CD8-positive, alpha-beta memory T cell (primary cell): ENCODE data around the gene MYO7B. TPM values are rescaled to one million over a fixed set of nuclear protein-coding genes. Genes with fewer than 3 reads are reported as not detected.

Source experiments
- CTCF ChIA-PET: fragments of 350-600 bp; sonication (Branson Sonifier 250); formaldehyde crosslinking; loops from one replicate; lab custom pipeline; 2021; ENCODE audit warnings: antibody characterized with exemption; lab: Charles Lee
- POLR2A ChIA-PET: fragments of 350-600 bp; sonication (Branson Sonifier 250); formaldehyde crosslinking; loops from one replicate; lab custom pipeline; 2021; ENCODE audit warnings: antibody characterized with exemption; lab: Charles Lee
- DNase-seq, 5 donors: peaks; one replicate each; pipeline versions ENCODE4 v3.0.0 to v3.0.0-alpha.2; 2020 to 2022; ENCODE audit warnings: mixed read lengths in 1 of 5
- H3K27ac ChIP-seq: one replicate; pipeline ENCODE4 v1.7.0; 2013; ENCODE audit warnings: low read depth, mild to moderate bottlenecking, low read length, moderate library complexity
- H3K27me3 ChIP-seq: 2 replicates; pipeline ENCODE4 v1.7.0; 2013; ENCODE audit warnings: low read length, mild to moderate bottlenecking; ENCODE audit not compliant: insufficient read depth, poor library complexity, severe bottlenecking
- H3K36me3 ChIP-seq: 2 replicates; pipeline ENCODE4 v1.7.0; 2013; ENCODE audit warnings: mild to moderate bottlenecking, low read length, moderate library complexity; ENCODE audit not compliant: insufficient read depth
- H3K4me1 ChIP-seq: 2 replicates; pipeline ENCODE4 v1.7.0; 2013; ENCODE audit warnings: mild to moderate bottlenecking, low read length, moderate library complexity; ENCODE audit not compliant: insufficient read depth
- H3K4me3 ChIP-seq: 2 replicates; pipeline ENCODE4 v1.7.0; 2013; ENCODE audit warnings: mild to moderate bottlenecking, low read length
- H3K9me3 ChIP-seq: 2 replicates; pipeline ENCODE4 v1.7.0; 2013; ENCODE audit warnings: mild to moderate bottlenecking, low read length
- H3K27ac Mint-ChIP-seq, 8 donors: one replicate each; pipeline ENCODE4 v1.8.0; 2020 to 2021; ENCODE audit warnings: mixed read lengths in 8 of 8, mild to moderate bottlenecking in 6 of 8, inconsistent platforms in 3 of 8, moderate library complexity in 3 of 8
- H3K27me3 Mint-ChIP-seq, 2 donors: one replicate each; pipeline ENCODE4 v1.8.0; 2020 to 2021; ENCODE audit warnings: mixed read lengths in 2 of 2, mild to moderate bottlenecking in 1 of 2, moderate library complexity in 1 of 2
- H3K36me3 Mint-ChIP-seq, 3 donors: one replicate each; pipeline ENCODE4 v1.8.0; 2020 to 2021; ENCODE audit warnings: mixed read lengths in 3 of 3, inconsistent platforms in 1 of 3, mild to moderate bottlenecking in 1 of 3
- H3K4me1 Mint-ChIP-seq, 3 donors: one replicate each; pipeline ENCODE4 v1.8.0; 2020 to 2021; ENCODE audit warnings: mixed read lengths in 3 of 3, inconsistent platforms in 1 of 3, mild to moderate bottlenecking in 1 of 3
- H3K4me3 Mint-ChIP-seq, 7 donors: one replicate each; pipeline ENCODE4 v1.8.0; 2020 to 2021; ENCODE audit warnings: mixed read lengths in 7 of 7, mild to moderate bottlenecking in 6 of 7, moderate library complexity in 4 of 7, inconsistent platforms in 2 of 7
- H3K9me3 Mint-ChIP-seq, 5 donors: one replicate each; pipeline ENCODE4 v1.8.0; 2020 to 2022; ENCODE audit warnings: mixed read lengths in 5 of 5, mild to moderate bottlenecking in 3 of 5, moderate library complexity in 2 of 5, inconsistent platforms in 1 of 5
- polyA plus RNA-seq: library from polyadenylated mRNA; unstranded; fragments of 300-500 nt; fragmentation: Illumina TruSeq; gene quantifications from one replicate; pipeline ENCODE4 v1.2.3, GENCODE V29; 2021
- total RNA-seq, 2 experiments: library from RNA; stranded (reverse); gene quantifications; one replicate each; pipeline ENCODE4 v1.2.3, GENCODE V29; 2021

The MYO7B gene
- total and polyA plus RNA-seq, 3 experiments from 2014 or later, result not detected

GRCh38 chr2:127631997-127632581 is 96.6 kb downstream of the MYO7B start:
- no peak overlapping the region for H3K4me3 ChIP-seq
- H3K27ac ChIP-seq, result no peak overlapping the region
- no peaks in the 10 kb centered on the region for H3K27me3 Mint-ChIP-seq
- no peak overlapping the region for H3K4me3 Mint-ChIP-seq
- no peak overlapping the region for H3K27ac Mint-ChIP-seq
- ChIA-PET CTCF (no interaction called here), POLR2A (no interaction called here)
- peaks cover 0 to 14% (median 1%) of the 10 kb centered on the region in 3 donors for H3K4me1 Mint-ChIP-seq
- no peaks in the 10 kb centered on the region for H3K9me3 ChIP-seq
- no peaks in the 10 kb centered on the region for H3K36me3 Mint-ChIP-seq
- peaks cover 32% of the 10 kb centered on the region for H3K4me1 ChIP-seq
- H3K36me3 ChIP-seq, result no peaks in the 10 kb centered on the region
- H3K9me3 Mint-ChIP-seq, result no peaks in the 10 kb centered on the region
- DNase-seq, result no peak
- H3K27me3 ChIP-seq, result no peaks in the 10 kb centered on the region

DNA sequence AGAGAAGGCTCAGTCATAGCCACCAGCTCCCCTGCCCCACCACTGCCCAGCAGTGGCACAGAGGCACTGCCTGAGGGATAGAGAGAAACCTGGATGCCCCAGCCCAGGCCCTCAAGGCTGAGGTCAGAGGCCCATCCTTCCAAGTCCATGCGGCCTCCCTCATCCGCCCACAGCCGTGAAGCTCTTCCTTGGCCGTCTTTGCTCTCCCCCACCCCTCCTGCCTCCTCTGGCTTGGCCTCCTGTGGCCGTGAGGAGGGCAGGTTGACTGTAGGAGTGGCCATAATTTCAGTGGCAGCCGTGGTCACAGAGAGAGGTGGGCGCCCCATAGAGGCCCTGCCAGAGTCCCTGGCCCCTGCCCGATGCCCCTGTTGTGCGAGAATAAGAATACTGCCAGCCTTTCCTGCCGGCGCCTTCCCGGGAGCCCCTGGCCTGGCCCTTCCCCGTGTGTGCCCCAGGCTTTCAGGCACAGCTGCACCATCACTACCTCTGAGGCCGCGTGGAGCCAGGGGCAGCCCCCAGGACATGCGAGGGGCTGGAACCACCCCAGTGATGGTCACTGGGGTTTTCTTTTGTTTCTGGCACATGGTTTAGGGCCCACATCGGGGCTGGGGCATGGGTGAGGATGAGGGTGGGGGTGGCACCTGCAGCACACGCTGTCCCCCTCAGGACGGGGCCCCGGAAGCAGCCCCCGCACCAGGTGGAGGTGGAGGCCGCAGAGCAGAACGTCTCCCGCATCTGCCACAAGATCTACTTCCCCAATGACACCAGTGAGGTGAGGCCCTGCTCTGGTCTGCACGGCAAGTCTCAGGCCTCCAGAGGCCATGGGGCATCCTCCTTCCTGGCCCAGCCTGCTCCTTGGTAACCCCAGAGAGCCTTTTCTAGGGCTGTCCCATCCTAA is 97.4 kb downstream of the MYO7B start:
- POLR2A ChIA-PET, result no interaction called here
- Histone ChIP-seq H3K4me3 (no peak overlapping the region), H3K9me3 (no peaks in the 10 kb centered on the region), H3K36me3 (no peaks in the 10 kb centered on the region), H3K27ac (no peak overlapping the region), H3K4me1 (peaks cover 39% of the 10 kb centered on the region), H3K27me3 (no peaks in the 10 kb centered on the region)
- Mint-ChIP-seq H3K27ac (no peak overlapping the region), H3K9me3 (no peaks in the 10 kb centered on the region), H3K4me1 (peaks cover 0 to 19% (median 3%) of the 10 kb centered on the region in 3 donors), H3K27me3 (no peaks in the 10 kb centered on the region), H3K4me3 (no peak overlapping the region), H3K36me3 (no peaks in the 10 kb centered on the region)
- CTCF ChIA-PET, result no interaction called here
- DNase-seq, result no peak

GRCh38 chr2:127633556-127634065 is 98.1 kb downstream of the MYO7B start:
- Mint-ChIP-seq H3K27ac (no peak overlapping the region), H3K4me3 (no peak overlapping the region), H3K9me3 (no peaks in the 10 kb centered on the region), H3K36me3 (no peaks in the 10 kb centered on the region), H3K27me3 (no peaks in the 10 kb centered on the region), H3K4me1 (peaks cover 0 to 25% (median 6%) of the 10 kb centered on the region in 3 donors)
- no peak for DNase-seq
- peaks cover 46% of the 10 kb centered on the region for H3K4me1 ChIP-seq
- ChIA-PET CTCF (no interaction called here), POLR2A (no interaction called here)
- no peaks in the 10 kb centered on the region for H3K9me3 ChIP-seq
- no peaks in the 10 kb centered on the region for H3K27me3 ChIP-seq
- no peaks in the 10 kb centered on the region for H3K36me3 ChIP-seq
- H3K4me3 ChIP-seq, result no peak overlapping the region
- H3K27ac ChIP-seq, result no peak overlapping the region

DNA sequence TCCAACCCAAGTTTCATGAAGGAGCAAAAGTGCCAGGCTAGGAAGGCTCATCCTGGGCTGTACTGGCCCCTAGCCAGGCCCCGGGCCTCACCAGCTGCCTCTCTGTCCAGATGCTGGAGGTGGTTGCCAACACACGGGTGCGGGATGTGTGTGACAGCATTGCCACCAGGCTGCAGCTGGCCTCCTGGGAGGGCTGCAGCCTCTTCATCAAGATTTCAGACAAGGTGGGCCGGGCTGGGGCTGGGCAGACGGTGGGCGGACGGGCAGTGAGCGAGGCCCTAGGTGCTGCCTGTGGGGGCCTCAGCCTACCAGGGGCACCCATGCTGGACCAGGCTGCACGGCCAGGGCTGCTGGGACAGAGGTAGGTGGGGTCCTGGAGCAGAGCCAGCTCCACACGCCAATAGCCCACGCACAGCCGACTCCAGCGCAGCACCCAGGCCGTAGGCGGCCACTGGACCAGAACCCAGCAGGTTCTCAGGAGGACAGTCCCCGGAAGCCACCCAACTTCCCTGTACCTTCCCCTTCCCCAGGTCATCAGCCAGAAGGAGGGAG is 98.7 kb downstream of the MYO7B start:
- H3K9me3 ChIP-seq, result no peaks in the 10 kb centered on the region
- H3K27ac ChIP-seq, result no peak overlapping the region
- CTCF ChIA-PET, result no interaction called here
- H3K27me3 ChIP-seq, result no peaks in the 10 kb centered on the region
- peaks cover 52% of the 10 kb centered on the region for H3K4me1 ChIP-seq
- Mint-ChIP-seq H3K36me3 (peaks cover 0 to 1% (median 0%) of the 10 kb centered on the region in 3 donors), H3K9me3 (no peaks in the 10 kb centered on the region), H3K4me3 (no peak overlapping the region), H3K4me1 (peaks cover 0 to 30% (median 8%) of the 10 kb centered on the region in 3 donors), H3K27me3 (no peaks in the 10 kb centered on the region), H3K27ac (no peak overlapping the region)
- no peak overlapping the region for H3K4me3 ChIP-seq
- H3K36me3 ChIP-seq, result no peaks in the 10 kb centered on the region
- DNase-seq, result no peak
- POLR2A ChIA-PET, result no interaction called here

DNA sequence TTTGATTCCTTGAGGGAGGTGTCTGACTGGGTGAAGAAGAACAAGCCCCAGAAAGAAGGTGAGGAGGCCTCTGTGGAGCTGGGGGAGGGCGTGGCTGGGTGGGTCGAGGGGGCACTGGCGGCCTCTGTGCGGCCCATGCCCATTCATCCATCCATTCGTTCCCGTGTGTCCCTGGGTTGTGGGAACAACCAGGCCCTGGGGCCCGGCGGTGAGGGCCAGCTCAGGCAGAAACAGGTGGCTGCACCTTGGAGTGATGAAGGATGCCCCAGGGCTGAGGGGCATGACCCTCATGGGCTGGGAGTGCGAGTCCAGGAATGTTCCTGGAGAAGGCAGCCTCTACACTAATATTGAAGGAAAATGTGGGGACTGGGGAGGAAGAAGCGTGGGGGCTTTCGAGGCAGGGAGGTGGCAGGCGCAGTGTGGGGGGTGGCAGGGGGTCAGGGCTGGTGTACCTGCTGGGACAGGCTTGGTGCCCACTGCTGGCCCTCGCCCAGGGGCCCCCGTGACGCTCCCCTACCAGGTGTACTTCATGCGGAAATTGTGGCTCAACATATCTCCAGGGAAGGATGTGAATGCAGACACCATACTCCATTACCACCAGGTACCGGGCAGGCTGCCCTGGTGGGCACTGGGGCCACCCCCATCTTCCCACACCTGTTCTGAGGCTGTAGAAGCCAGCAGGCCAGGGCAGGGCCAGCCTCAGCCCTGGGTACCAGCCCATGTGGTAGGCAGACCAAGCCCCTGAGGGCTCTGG is 99.3 kb downstream of the MYO7B start:
- no peak for DNase-seq
- H3K27ac ChIP-seq, result no peak overlapping the region
- Mint-ChIP-seq H3K27ac (no peak overlapping the region), H3K27me3 (no peaks in the 10 kb centered on the region), H3K4me3 (no peak overlapping the region), H3K36me3 (peaks cover 0 to 1% (median 0%) of the 10 kb centered on the region in 3 donors), H3K4me1 (peaks cover 0 to 36% (median 9%) of the 10 kb centered on the region in 3 donors), H3K9me3 (no peaks in the 10 kb centered on the region)
- no peaks in the 10 kb centered on the region for H3K9me3 ChIP-seq
- no peaks in the 10 kb centered on the region for H3K27me3 ChIP-seq
- peaks cover 58% of the 10 kb centered on the region for H3K4me1 ChIP-seq
- H3K36me3 ChIP-seq, result no peaks in the 10 kb centered on the region
- H3K4me3 ChIP-seq, result no peak overlapping the region
- CTCF ChIA-PET, result no interaction called here
- POLR2A ChIA-PET, result no interaction called here

- Histone ChIP-seq H3K9me3 (no peaks in the 10 kb centered on the region), H3K27me3 (no peaks in the 10 kb centered on the region), H3K36me3 (no peaks in the 10 kb centered on the region), H3K27ac (no peak overlapping the region), H3K4me1 (peaks cover 66% of the 10 kb centered on the region), H3K4me3 (no peak overlapping the region)
- Mint-ChIP-seq H3K4me1 (peaks cover 0 to 44% (median 9%) of the 10 kb centered on the region in 3 donors), H3K27me3 (no peaks in the 10 kb centered on the region), H3K4me3 (no peak overlapping the region), H3K27ac (no peak overlapping the region), H3K36me3 (peaks cover 0 to 1% (median 0%) of the 10 kb centered on the region in 3 donors), H3K9me3 (no peaks in the 10 kb centered on the region)
- no peak for DNase-seq
- ChIA-PET POLR2A (no interaction called here), CTCF (interaction anchor here (1.3 kb wide), 1 partner anchor 45 kb away, joined by 3 read pairs; no protein-coding TSS in a partner anchor)
Observed at GRCh38 chr2:127635380-127636237, 100.1 kb downstream of the MYO7B start.
